Measurements from ENCODE around the gene ZNRF1.

- TF ChIP-seq CTCF (IDR thresholded peaks at IDR 0.05) (no peak), REST (IDR thresholded peaks at IDR 0.05; ENCODE audit: insufficient read depth in 1 of 2, low read depth in 2 of 2, low read length in 1 of 2) (no peak), TCF7L2 (IDR thresholded peaks at IDR 0.05; ENCODE audit: low read depth, low read length) (no peak), POLR2AphosphoS5 (IDR thresholded peaks at IDR 0.05; ENCODE audit: low read depth, low read length) (no peak)
These were observed 101.1 kb downstream of the ZNRF1 start for GRCh38 chr16:75099738-75100602.
